B cell (primary cell): ENCODE data around the gene GFPT2. TPM values are rescaled to one million over a fixed set of nuclear protein-coding genes. Genes with fewer than 3 reads are reported as not detected.
"Not testable (repeated sequence)": the region's sequence is repeated elsewhere in the genome, so short reads cannot be mapped to it uniquely, and the experiment has no call there.

Source experiments
- ATAC-seq: fragments of 200-7000 bp; cut with Tn5 transposase; one replicate; pipeline ENCODE4 v1.10.0; 2021; ENCODE audit warnings: low read depth, mild to moderate bottlenecking, moderate number of reproducible peaks, moderate library complexity
- CTCF ChIA-PET: fragments of 350-600 bp; sonication (Branson Sonifier 250); formaldehyde crosslinking; loops from one replicate; lab custom pipeline; 2021; ENCODE audit warnings: antibody characterized with exemption, inconsistent platforms; lab: Charles Lee
- POLR2A ChIA-PET: fragments of 350-600 bp; sonication (Branson Sonifier 250); formaldehyde crosslinking; loops from one replicate; lab custom pipeline; 2021; ENCODE audit warnings: antibody characterized with exemption; lab: Charles Lee
- DNase-seq: peaks from one replicate; pipeline ENCODE4 v3.0.0; 2013
- H2AFZ ChIP-seq: 2 replicates; pipeline ENCODE4 v1.6.1; 2012; ENCODE audit warnings: mild to moderate bottlenecking, low read depth, low read length; ENCODE audit not compliant: insufficient read depth, poor library complexity, severe bottlenecking
- H3K27ac ChIP-seq, 2 donors: 1 replicate in 1 of 2; 2 replicates in 1 of 2; pipeline ENCODE4 v1.5.1; 2012 to 2013; ENCODE audit warnings: low read length in 2 of 2, mild to moderate bottlenecking in 2 of 2, moderate library complexity in 1 of 2
- H3K27me3 ChIP-seq, 4 experiments: fragments of 200-600 bp in 1 of 4; sonication (generic) in 1 of 4; replicated peaks in 1 of 4; 1 replicate in 2 of 4; 2 replicates in 2 of 4; pipeline versions ENCODE4 v1.6.1 to v1.7.0; 2013 to 2016; ENCODE audit warnings: low read length in 3 of 4, mild to moderate bottlenecking in 2 of 4, mixed read lengths in 1 of 4, moderate library complexity in 1 of 4; ENCODE audit not compliant: insufficient read depth in 4 of 4, control insufficient read depth in 3 of 4; ENCODE audit errors: control extremely low read depth in 1 of 4
- H3K36me3 ChIP-seq, 2 experiments: replicated peaks in 1 of 2; 1 replicate in 1 of 2; 2 replicates in 1 of 2; pipeline versions ENCODE4 v1.6.1 to v1.7.1; 2013; ENCODE audit warnings: low read length in 1 of 2; ENCODE audit not compliant: insufficient read depth in 2 of 2, control insufficient read depth in 1 of 2; ENCODE audit errors: control extremely low read depth in 1 of 2, extremely low read depth in 1 of 2
- H3K4me1 ChIP-seq, 2 donors: fragments of 200-600 bp in 1 of 2; sonication (generic) in 1 of 2; 1 replicate in 1 of 2; 2 replicates in 1 of 2; pipeline versions ENCODE4 v1.5.1 to v1.6.1; 2013 to 2017; ENCODE audit warnings: low read length in 2 of 2; ENCODE audit not compliant: control insufficient read depth in 2 of 2, insufficient read depth in 2 of 2
- H3K4me2 ChIP-seq: replicated peaks from 2 replicates; pipeline ENCODE3; 2012; ENCODE audit warnings: mild to moderate bottlenecking, low read depth, low read length; ENCODE audit not compliant: poor library complexity, severe bottlenecking
- H3K4me3 ChIP-seq, 5 experiments: fragments of 200-600 bp in 1 of 5; sonication (generic) in 1 of 5; 1 replicate in 3 of 5; 2 replicates in 2 of 5; pipeline versions ENCODE4 v1.5.1 to v1.7.0; 2011 to 2016; ENCODE audit warnings: low read length in 4 of 5, mild to moderate bottlenecking in 4 of 5, low read depth in 2 of 5, control low read depth in 1 of 5, moderate library complexity in 1 of 5; ENCODE audit not compliant: insufficient read depth in 1 of 5; ENCODE audit errors: control extremely low read depth in 1 of 5, extremely low read depth in 1 of 5
- H3K79me2 ChIP-seq: fragments of 200-600 bp; sonication (generic); one replicate; pipeline ENCODE4 v1.6.0; 2016; ENCODE audit warnings: low read length; ENCODE audit not compliant: control insufficient read depth, insufficient read depth
- H3K9ac ChIP-seq: fragments of 200-600 bp; sonication (generic); 2 replicates; pipeline ENCODE4 v1.6.1; 2017; ENCODE audit warnings: mild to moderate bottlenecking, low read length, moderate library complexity
- H3K9me3 ChIP-seq, 3 donors: one replicate each; pipeline versions ENCODE4 v1.6.1 to v1.7.1; 2013; ENCODE audit warnings: low read length in 2 of 3; ENCODE audit not compliant: control insufficient read depth in 2 of 3, insufficient read depth in 1 of 3; ENCODE audit errors: control extremely low read depth in 1 of 3
- H4K20me1 ChIP-seq: 2 replicates; pipeline ENCODE4 v1.6.0; 2012; ENCODE audit warnings: mild to moderate bottlenecking, low read length; ENCODE audit not compliant: insufficient read depth, control insufficient read depth, poor library complexity, severe bottlenecking
- H3K27ac Mint-ChIP-seq: one replicate; pipeline ENCODE4 v1.8.0; 2021; ENCODE audit warnings: mixed read lengths
- H3K27me3 Mint-ChIP-seq: one replicate; pipeline ENCODE4 v1.8.0; 2021; ENCODE audit warnings: mixed read lengths
- H3K4me1 Mint-ChIP-seq: one replicate; pipeline ENCODE4 v1.8.0; 2021; ENCODE audit warnings: mixed read lengths
- H3K4me3 Mint-ChIP-seq: one replicate; pipeline ENCODE4 v1.8.0; 2021; ENCODE audit warnings: mixed read lengths
- H3K9me3 Mint-ChIP-seq: one replicate; pipeline ENCODE4 v1.8.0; 2022; ENCODE audit warnings: mixed read lengths; ENCODE audit not compliant: insufficient read depth
- EZH2 ChIP-seq: IDR thresholded peaks from 2 replicates; pipeline ENCODE4 v1.6.1; 2012; ENCODE audit warnings: borderline replicate concordance, low read depth, mild to moderate bottlenecking, moderate library complexity, low read length; ENCODE audit not compliant: insufficient read depth, poor library complexity, severe bottlenecking
- WGBS: methylation state at CpG from one replicate; pipeline ENCODE4 v1.1.5; 2013; ENCODE audit warnings: missing lambda C conversion rate; ENCODE audit not compliant: insufficient coverage; 5-methylcytosine and 5-hydroxymethylcytosine counted together
- intact Hi-C: fragments of 100-400 bp; cut with micrococcal nuclease; formaldehyde crosslinking; loops from one replicate; pipeline ENCODE4 v1.10.0; 2022
- polyA plus RNA-seq: library from polyadenylated mRNA; depleted of rRNA; stranded (reverse); fragments of >200 nt; gene quantifications from 2 replicates; pipeline ENCODE4 v1.2.3, GENCODE V29; 2012
- total RNA-seq, 2 donors: library from RNA; stranded (reverse); fragments of 120-200 nt in 1 of 2; gene quantifications; 1 replicate in 1 of 2; 2 replicates in 1 of 2; pipeline versions ENCODE4 v1.2.3 to v1.2.4, GENCODE V29; 2013 to 2022
- TF ChIP-seq, protein P1 (sequence below): fragments of 200-600 bp; IDR thresholded peaks from one replicate; pipeline ENCODE4 v1.8.0; 2022; ENCODE audit warnings: antibody characterized with exemption, mild to moderate bottlenecking

The GFPT2 gene
- total and polyA plus RNA-seq, 2 donors (not counting 1 experiment from before 2014, with no cell fraction given) = 0.03 to 2.8 TPM

DNA sequence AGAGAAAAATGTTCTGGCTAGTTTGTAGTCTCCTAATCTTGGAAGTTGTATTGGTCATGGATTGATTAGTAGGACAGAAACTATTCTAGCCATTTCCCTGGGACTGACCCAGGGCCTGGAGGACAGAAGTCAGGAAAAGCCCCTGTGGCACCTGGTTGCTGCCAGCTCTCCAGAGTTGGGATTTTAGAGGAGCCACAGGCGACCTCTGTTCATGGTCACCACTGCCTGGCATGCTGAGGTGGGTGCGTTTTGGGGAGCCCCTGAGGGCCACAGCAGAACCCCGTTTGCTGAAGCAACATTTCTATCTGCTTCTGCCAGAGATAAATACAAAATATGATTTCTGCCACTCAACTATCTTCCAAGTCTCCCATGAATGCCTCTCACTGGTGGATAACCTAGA, 53.6 kb downstream of the GFPT2 start:
- TF ChIP-seq, protein P1, sequence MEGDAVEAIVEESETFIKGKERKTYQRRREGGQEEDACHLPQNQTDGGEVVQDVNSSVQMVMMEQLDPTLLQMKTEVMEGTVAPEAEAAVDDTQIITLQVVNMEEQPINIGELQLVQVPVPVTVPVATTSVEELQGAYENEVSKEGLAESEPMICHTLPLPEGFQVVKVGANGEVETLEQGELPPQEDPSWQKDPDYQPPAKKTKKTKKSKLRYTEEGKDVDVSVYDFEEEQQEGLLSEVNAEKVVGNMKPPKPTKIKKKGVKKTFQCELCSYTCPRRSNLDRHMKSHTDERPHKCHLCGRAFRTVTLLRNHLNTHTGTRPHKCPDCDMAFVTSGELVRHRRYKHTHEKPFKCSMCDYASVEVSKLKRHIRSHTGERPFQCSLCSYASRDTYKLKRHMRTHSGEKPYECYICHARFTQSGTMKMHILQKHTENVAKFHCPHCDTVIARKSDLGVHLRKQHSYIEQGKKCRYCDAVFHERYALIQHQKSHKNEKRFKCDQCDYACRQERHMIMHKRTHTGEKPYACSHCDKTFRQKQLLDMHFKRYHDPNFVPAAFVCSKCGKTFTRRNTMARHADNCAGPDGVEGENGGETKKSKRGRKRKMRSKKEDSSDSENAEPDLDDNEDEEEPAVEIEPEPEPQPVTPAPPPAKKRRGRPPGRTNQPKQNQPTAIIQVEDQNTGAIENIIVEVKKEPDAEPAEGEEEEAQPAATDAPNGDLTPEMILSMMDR = no peak
- no peak for TF ChIP-seq EZH2
- no peak overlapping the region for H3K27ac Mint-ChIP-seq
- CTCF ChIA-PET = interaction anchor here (0.6 kb wide), 1 partner anchor 108 kb away, joined by 3 read pairs; no protein-coding TSS in a partner anchor

GRCh38 chr5:180299014-180299413, 54.1 kb downstream of the GFPT2 start:
- H3K79me2 ChIP-seq, H3K9me3 ChIP-seq, ATAC-seq, DNase-seq, H3K9ac ChIP-seq, H3K4me3 ChIP-seq, H4K20me1 ChIP-seq, H3K9me3 Mint-ChIP-seq, H3K27me3 ChIP-seq, intact Hi-C loops, H3K36me3 ChIP-seq, POLR2A ChIA-PET, H2AFZ ChIP-seq, CTCF ChIA-PET, H3K27ac Mint-ChIP-seq, H3K4me3 Mint-ChIP-seq, H3K4me2 ChIP-seq, H3K27ac ChIP-seq: not testable (repeated sequence)
- peaks cover 16% of the 10 kb centered on the region for H3K27me3 Mint-ChIP-seq
- H3K4me1 Mint-ChIP-seq = peaks cover 18% of the 10 kb centered on the region
- 90% methylated on average over 9 of the region's 14 CpGs for WGBS
- peaks cover 10% of the 10 kb centered on the region in 2 donors for H3K4me1 ChIP-seq

More for the DNA sequence above, 53.6 kb downstream of the GFPT2 start:
- intact Hi-C loops = no loop called here
- Histone ChIP-seq H3K4me1 (peaks cover 5% of the 10 kb centered on the region in 2 donors), H3K36me3 (no peaks in the 10 kb centered on the region), H3K4me3 (no peak overlapping the region), H3K79me2 (no peaks in the 10 kb centered on the region), H3K9ac (no peak overlapping the region), H3K27me3 (no peaks in the 10 kb centered on the region), H4K20me1 (no peaks in the 10 kb centered on the region), H3K4me2 (no peak overlapping the region), H3K9me3 (no peaks in the 10 kb centered on the region), H2AFZ (no peak overlapping the region), H3K27ac (no peak overlapping the region)
- Mint-ChIP-seq H3K4me3 (no peak overlapping the region), H3K9me3 (no peaks in the 10 kb centered on the region), H3K27me3 (peaks cover 16% of the 10 kb centered on the region), H3K4me1 (peaks cover 13% of the 10 kb centered on the region)
- POLR2A ChIA-PET = no interaction called here
- no peak for DNase-seq
- WGBS = 56% methylated on average over 2 of the region's 3 CpGs
- no peak for ATAC-seq
